CD4-positive, alpha-beta T cell treated with Interleukin-15 for 4 hours (primary cell): ENCODE measurements around the gene PPP1R14B.

Experiments
- DNase-seq: peaks from one replicate; pipeline ENCODE4 v3.0.0-alpha.2; 2020; ENCODE audit warnings: low spot score

PPP1R14B gene

DNA sequence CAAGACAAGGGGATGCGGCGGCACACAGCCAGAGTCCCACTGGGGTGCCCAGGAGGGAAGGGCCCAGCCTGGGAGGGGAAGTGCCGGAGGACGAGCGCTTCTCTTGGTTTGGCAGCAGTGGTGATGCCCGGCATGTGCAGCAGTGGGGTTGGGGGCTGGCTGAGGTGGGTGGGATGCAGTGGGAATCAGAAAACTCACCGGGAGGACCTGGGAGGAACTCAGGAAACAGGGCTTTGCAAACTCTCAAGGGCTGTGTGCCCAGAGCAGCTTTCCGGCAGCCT is 37.2 kb downstream of the PPP1R14B start:
- no peak for DNase-seq

DNA sequence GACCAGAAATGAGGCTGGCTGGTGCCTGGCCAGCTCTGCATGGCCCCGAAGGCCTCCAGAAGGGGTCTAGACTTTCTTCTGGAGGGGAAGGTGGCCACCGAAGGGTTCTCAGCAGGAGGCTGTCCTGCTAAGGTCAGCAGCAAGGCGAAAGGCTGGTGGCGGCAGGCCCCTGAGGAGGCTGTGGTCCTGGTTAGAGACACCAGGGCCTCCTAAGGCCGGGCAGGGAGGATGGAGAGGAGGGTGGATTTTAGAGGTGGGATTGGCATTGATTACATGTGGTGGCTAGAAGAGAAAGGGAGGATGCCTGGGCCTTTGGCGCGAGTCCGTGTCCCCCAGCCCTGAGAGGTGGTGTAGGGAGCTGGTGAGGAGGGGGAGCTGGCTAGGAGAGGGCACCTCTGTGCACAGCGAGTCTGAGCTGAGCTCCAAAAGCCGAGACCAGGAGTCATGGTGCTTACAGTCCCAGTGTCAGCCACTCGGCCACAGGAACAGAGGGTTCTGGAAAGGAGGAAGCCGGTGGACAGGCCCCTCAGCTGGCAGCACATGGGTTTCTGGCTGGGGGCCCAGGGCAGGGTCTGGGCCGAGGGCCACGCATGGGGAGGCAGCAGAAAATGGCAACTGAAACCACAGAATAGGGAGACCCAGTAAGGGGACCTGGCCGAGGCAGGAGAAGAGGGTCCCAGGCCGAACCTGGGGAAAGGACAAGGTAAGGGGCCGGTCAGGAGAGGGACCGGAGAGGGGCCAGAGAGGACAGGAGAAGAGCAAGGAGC is 37.8 kb downstream of the PPP1R14B start:
- DNase-seq, result no peak

DNA sequence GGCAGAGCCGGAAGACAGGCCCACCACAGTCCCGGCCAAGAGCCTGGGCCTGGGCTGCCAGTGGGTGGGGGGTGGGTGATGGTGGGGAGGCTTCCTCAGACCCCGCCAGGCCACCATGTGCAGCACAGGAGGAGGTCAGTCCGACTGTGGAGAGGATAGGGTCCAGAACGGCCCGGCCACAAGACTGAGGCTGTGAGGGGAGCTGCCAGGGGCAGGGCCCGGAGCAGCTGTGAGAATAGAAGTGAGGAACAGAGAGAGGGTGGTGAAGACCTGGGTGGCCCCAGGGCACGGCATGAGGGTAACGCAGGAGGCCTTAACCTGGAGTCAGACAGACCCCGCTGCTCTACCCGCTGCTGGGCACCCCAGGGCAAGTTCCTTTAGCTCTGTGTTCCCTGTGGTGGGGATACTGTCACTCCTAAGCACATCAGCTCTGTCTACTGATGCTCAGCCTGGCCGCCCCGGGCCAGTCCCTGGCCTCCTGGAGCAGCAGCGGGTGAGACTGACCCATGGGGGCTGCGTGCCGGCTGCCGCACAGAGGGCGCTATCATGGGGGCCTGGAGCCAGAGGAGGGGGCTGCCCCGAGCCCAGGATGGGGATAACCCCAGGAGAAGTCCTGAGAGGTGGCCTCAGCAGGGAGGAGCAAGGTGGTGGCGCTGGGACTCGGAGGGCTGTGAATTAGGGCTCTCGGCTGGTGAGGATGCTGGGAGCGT is 38.5 kb downstream of the PPP1R14B start:
- DNase-seq, result no peak

DNA sequence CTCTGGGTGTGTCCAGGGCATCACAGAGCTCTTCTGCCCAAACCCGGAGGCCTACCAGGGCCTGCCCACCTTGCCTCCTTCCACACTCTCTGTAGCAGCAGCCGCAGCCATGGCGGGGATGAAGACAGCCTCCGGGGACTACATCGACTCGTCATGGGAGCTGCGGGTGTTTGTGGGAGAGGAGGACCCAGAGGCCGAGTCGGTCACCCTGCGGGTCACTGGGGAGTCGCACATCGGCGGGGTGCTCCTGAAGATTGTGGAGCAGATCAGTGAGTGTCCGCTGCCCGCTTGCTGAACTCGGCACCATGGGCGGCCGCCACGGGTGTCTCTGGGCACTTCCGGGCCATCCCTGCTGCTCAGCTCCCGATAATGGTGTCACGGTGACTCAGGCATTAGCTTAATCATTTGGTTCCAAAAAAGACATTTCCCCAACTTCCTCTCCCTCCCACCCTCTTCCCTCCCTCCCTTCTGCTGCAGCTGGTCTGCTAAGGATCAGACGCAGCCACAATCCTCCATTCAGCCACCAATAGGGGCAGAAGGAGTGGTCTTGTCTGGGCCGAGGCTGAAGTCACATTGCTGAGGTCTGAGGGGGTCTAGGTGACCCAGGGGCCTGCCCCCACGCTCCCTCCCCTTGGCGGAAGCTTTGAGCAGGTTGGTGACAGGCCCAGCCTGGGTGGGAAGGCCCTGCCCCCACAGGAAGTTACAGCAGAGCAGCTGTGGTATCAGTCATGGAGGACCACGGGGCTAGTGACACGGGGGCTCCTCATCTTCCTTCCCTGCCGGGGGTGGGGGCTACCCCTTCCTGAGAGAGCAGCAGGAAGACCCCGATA is 39.3 kb downstream of the PPP1R14B start:
- peak; percentile 79 for DNase-seq

DNA sequence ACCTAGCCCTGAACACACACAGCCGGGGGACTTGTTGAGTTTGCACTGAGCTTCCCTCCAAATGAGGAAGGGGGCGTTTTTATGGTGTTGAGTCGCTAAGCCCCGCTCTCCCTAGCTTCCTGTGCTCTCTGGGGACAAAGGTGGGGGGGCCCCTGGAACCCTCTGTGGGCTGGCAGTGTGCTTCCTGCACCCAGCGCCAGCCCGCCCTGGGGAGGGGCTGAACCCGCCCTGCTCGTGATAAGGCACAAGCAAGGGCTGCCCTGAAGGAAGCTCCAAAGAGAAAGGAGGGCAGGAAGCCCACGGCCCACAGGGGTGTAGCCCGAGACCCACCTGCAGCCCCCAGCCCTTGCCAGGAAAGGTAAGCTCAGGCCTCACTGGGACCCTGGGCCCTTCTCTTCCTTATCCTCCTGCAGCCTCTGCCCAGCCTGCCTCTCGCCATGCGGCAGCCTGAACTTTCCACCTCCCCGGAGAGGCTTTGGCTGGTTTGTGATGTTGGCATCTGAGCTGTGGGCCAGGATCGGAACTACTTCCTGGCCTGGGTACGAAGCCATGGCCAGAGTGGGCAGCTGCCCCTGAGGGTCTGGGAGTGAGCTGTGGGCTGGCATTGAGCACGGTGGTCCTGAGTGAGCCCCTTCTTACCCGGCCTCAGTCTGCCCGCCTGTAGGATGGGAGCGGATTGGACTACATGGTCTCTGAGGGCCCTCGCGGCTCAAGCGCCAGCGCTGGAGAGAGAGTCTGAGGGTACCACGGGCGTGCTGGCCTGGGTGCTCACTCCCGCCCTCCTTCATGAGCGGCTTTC is 40.1 kb downstream of the PPP1R14B start, which contains the start of gene FERMT3:
FERMT3 (plus strand) TSS at position 265 of the 799 bp plus-strand sequence. CDS start 644 bp downstream, outside the sequence.
- peak; percentile 73 for DNase-seq

DNA sequence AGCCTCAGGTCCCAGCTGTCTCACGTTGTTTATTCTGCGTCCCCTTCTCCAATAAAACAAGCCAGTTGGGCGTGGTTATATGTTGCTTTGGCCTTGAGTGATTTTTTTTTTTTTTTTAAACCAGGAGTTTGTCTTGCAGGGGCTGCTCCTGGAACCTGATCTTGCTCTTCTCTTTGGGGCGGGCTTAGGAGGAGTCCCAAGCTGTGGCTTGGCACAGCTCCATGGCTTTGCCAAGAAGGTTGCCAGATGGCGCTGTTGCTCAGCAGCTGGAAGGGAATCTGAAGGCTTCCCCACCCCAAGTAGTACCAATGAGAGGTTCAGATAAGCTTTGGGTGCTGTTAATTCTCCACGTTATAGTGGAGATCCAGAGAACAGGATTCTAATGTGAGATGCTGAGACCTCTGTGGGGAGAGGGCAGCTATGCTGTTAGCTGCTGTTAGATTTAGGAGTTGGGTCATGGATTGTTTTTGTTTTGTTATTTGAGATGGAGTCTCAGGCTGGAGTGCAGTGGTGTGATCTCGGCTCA is 42.2 kb downstream of the PPP1R14B start:
- DNase-seq, result peak; percentile 89

DNA sequence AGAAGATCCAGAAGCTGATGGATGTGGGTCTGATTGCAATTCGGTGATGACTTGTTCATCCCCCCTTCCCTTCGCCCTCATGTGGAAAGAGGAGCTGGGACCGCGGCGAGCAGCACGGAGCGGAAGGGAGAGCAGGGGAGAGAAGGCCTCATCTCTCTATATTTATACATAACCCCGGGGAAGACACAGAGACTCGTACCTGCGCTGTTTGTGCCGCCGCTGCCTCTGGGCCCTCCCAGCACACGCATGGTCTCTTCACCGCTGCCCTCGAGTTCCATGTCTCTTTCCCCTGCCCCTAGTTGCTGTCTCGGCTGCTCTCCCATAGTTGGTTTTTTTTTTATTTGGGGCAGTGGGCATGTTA is 42.7 kb downstream of the PPP1R14B start:
- no peak for DNase-seq

DNA sequence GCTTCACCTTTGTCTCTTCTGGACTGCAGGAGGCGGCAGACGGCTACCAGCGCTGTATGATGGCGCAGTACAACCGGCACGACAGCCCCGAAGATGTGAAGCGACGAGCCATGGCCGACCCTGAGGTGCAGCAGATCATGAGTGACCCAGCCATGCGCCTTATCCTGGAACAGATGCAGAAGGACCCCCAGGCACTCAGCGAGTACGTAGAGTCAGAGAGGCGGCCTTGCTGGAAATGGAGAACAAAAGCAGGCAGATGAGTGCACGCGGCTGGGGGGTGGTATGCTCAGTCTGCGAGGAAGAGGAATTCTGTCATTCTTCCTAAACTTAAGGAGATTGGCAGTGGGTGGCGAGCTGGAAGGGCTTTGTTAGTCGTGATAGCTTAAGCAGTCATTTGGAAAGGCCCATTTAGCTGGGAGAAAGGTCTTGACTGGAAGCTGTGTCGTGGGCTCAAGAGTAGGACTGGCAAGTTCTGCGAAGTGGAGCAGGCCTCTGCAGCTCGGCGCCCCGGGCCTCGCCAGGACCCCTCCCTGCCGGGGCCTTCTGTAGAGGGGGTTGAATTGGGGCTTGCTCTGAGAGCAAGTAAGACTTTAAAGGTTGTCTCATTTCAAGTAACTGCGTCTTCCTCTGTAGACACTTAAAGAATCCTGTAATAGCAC is 43.2 kb downstream of the PPP1R14B start:
- no peak for DNase-seq

DNA sequence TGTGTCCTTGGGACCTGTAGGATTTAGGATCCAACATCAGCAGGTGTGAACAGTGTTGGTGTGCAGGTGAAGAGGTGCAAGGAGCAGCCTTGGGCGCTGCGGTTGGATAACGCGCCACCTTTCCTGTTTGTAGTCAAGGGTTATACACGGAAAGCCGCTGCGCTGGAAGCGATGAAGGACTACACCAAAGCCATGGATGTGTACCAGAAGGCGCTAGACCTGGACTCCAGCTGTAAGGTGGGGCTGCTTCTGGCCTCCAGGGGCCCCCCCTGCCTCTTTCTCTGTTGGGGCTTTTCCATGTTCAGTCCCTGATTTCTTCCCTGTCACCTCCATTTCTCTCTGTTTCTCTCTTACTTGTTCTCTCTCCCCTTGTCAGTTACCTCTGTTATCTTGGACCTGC is 43.8 kb downstream of the PPP1R14B start:
- DNase-seq, result no peak

DNA sequence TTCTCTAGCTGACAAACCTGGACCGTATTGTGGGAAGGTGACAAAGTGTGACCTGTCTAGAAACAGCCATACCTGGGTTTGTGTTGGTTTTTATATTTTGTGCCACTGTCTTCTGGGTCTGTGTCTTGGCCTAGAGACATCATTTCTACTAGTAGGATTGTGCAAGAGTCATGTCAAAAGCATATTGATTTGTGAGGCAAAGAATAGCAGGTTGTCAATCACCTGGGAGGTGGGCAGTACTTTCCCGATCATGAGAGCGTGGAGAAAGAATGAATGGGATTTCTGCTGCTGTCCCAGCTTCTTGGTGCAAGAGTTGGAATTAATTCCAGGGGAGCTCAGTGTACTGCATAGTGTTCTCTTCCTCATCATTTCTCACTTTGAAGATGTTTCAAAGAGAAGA is 45.2 kb downstream of the PPP1R14B start:
- no peak for DNase-seq

DNA sequence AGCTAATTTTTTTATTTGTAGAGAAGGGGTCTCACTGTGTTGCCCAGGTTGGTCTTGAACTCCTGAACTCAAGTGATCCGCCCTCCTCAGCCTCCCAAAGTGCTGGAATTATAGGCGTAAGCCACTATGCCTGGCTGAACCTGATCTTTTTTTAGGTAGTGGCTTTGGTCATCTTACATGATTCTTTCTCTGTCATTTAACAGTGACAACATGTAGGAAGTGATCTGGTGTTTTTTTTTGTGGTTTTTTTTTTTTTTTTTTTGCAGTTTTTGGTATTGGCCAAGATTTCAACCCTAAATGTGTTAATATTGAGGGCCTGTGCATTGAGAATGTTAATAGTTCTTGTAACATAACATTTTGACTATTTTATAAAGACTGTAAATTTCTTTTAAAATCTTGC is 48.2 kb downstream of the PPP1R14B start:
- DNase-seq, result no peak

DNA sequence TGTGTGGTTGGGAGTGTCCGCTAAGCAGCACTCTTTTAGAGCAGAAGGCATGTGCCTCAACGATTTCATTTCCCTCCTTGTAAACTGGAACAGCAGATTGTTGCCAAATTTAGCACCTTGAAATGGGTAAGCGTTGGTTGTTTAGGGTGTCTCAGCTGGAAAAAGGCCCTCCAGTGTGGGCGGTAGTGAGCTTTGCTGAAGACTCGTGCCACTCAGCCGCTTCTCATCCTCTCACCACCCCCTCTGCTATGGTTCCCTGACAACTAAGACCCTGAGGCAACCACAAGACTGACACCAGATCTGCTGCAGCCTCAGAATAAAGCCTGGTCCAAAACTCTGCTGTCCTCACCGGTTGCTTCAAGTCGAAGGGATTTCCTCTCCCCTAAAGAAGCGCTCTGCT is 50.1 kb downstream of the PPP1R14B start:
- DNase-seq, result no peak
